Esophagus muscularis mucosa (tissue), 4 donors: Measurements from ENCODE around the gene GVQW3. TPM values are rescaled to one million over a fixed set of nuclear protein-coding genes. Genes with fewer than 3 reads are reported as not detected.
"Not testable (repeated sequence)": the region's sequence is repeated elsewhere in the genome, so short reads cannot be mapped to it uniquely, and the experiment has no call there.

Source experiments
- DNase-seq: peaks from one replicate; pipeline ENCODE4 v3.0.0-alpha.2; 2017; ENCODE audit errors: extremely low spot score
- H3K27ac ChIP-seq, 4 donors: fragments of 200-600 bp; sonication (generic); replicated peaks in 1 of 4; 1 replicate in 3 of 4; 2 replicates in 1 of 4; pipeline ENCODE4 v1.5.1; 2016 to 2019; ENCODE audit warnings: mild to moderate bottlenecking in 1 of 4
- H3K27me3 ChIP-seq, 4 donors: fragments of 200-600 bp; sonication (generic); one replicate each; pipeline versions ENCODE4 v1.5.1 to v1.6.0; 2016 to 2019
- H3K36me3 ChIP-seq, 4 donors: fragments of 200-600 bp; sonication (generic); one replicate each; pipeline ENCODE4 v1.5.1; 2016 to 2019
- H3K4me1 ChIP-seq, 4 donors: fragments of 200-600 bp; sonication (generic); one replicate each; pipeline ENCODE4 v1.5.1; 2016 to 2019
- H3K4me3 ChIP-seq, 4 donors: fragments of 200-600 bp; sonication (generic); 1 replicate in 2 of 4; 2 replicates in 2 of 4; pipeline ENCODE4 v1.5.1; 2016 to 2019; ENCODE audit warnings: mild to moderate bottlenecking in 4 of 4, moderate library complexity in 1 of 4
- H3K9me3 ChIP-seq, 4 donors: fragments of 200-600 bp; sonication (generic); 1 replicate in 3 of 4; 2 replicates in 1 of 4; pipeline ENCODE4 v1.5.1; 2016 to 2019
- EP300 ChIP-seq: sonication (generic); formaldehyde crosslinking; IDR thresholded peaks from one replicate; pipeline ENCODE4 v1.6.1; 2017; ENCODE audit warnings: antibody characterized with exemption
- POLR2A ChIP-seq: fragments of 450-650 bp; IDR thresholded peaks from one replicate; pipeline ENCODE4 v1.6.1; 2017; ENCODE audit warnings: antibody characterized with exemption, moderate library complexity, mild to moderate bottlenecking, low read depth
- POLR2AphosphoS5 ChIP-seq, 2 donors: sonication (generic); formaldehyde crosslinking; IDR thresholded peaks; one replicate each; pipeline ENCODE4 v1.6.1; 2017; ENCODE audit warnings: antibody characterized with exemption in 2 of 2
- WGBS: methylation state at CpG from one replicate; pipeline ENCODE4 v1.1.5; 2018; 5-methylcytosine and 5-hydroxymethylcytosine counted together
- intact Hi-C: fragments of 100-400 bp; cut with DNase I; formaldehyde crosslinking; loops from one replicate; pipeline ENCODE4 v1.15.1; 2023
- total RNA-seq, 4 donors: library from RNA; depleted of rRNA; stranded (reverse); fragments of >200 nt; gene quantifications; one replicate each; pipeline versions ENCODE4 v1.1.0 to v1.2.1, GENCODE V29; 2016
- TF ChIP-seq, protein P1 (sequence below), 3 experiments: fragments of 200-600 bp in 2 of 3; fragments of 450-650 bp in 1 of 3; sonication (generic) in 2 of 3; IDR thresholded peaks; one replicate each; pipeline ENCODE4 v1.5.1; 2017 to 2019; ENCODE audit warnings: antibody characterized with exemption in 3 of 3, mild to moderate bottlenecking in 2 of 3, moderate library complexity in 1 of 3

The GVQW3 gene
- total RNA-seq, 4 donors from 2014 or later: 0.50 to 1.6 (median 1.0) TPM

DNA sequence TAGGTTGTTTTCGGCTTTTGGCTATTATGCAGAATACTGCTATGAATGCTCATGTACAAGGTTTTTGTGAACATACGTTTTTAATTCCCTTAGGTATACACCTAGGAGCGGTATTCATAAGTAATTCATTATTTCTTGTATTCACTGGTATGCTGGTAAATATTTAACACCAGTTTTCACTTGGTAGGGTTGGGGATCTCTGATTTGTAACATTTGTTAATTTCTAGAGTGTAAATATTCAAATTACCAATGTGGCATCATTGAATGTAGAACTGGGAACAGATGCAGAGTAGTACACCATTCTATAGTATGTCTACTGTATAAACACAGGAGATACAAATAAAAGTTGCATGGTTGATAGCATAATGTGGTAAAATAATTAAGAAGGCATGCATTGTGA lies 16.3 kb downstream of the GVQW3 start:
- no peaks in the 10 kb centered on the region for H3K27me3 ChIP-seq
- TF ChIP-seq, protein P1, sequence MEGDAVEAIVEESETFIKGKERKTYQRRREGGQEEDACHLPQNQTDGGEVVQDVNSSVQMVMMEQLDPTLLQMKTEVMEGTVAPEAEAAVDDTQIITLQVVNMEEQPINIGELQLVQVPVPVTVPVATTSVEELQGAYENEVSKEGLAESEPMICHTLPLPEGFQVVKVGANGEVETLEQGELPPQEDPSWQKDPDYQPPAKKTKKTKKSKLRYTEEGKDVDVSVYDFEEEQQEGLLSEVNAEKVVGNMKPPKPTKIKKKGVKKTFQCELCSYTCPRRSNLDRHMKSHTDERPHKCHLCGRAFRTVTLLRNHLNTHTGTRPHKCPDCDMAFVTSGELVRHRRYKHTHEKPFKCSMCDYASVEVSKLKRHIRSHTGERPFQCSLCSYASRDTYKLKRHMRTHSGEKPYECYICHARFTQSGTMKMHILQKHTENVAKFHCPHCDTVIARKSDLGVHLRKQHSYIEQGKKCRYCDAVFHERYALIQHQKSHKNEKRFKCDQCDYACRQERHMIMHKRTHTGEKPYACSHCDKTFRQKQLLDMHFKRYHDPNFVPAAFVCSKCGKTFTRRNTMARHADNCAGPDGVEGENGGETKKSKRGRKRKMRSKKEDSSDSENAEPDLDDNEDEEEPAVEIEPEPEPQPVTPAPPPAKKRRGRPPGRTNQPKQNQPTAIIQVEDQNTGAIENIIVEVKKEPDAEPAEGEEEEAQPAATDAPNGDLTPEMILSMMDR (IDR thresholded peaks at IDR 0.05): no peak
- TF ChIP-seq POLR2A: no peak
- no peak for TF ChIP-seq POLR2AphosphoS5 (IDR thresholded peaks at IDR 0.05)
- TF ChIP-seq EP300: no peak
- no peak overlapping the region for H3K4me3 ChIP-seq
- H3K27ac ChIP-seq: no peak overlapping the region
- H3K9me3 ChIP-seq: no peaks in the 10 kb centered on the region
- no peak for DNase-seq
- intact Hi-C loops: no loop called here
- WGBS: 97% methylated on average over 3 of the region's 3 CpGs
- H3K36me3 ChIP-seq: no peaks in the 10 kb centered on the region
- H3K4me1 ChIP-seq: no peaks in the 10 kb centered on the region

DNA sequence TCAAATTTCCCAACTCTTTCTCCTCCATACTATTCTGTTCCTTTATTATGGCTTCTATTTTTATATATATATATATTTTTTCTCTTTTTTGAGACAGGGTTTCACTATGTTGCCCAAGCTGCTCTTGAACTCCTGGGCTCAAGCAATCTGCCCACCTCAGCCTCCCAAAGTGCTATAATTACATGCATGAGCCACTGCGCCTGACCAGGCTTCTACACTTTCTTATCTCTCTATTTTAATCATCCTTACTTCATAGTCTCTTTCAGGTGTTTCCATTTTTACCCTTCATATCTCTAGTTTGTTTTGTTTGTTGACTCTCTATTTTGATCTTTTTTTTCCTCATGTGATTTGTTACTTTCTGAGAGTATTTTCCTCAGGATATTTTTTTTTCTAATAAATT lies 19.8 kb downstream of the GVQW3 start:
- H3K9me3 ChIP-seq: no peaks in the 10 kb centered on the region
- DNase-seq: no peak
- no peak overlapping the region for H3K4me3 ChIP-seq
- intact Hi-C loops: no loop called here
- WGBS: 94% methylated on average over 1 of the region's 1 CpG
- no peaks in the 10 kb centered on the region for H3K27me3 ChIP-seq
- TF ChIP-seq EP300 (no peak), POLR2A (no peak), POLR2AphosphoS5 (IDR thresholded peaks at IDR 0.05) (no peak)
- TF ChIP-seq, protein P1 (IDR thresholded peaks at IDR 0.05): no peak
- no peaks in the 10 kb centered on the region for H3K36me3 ChIP-seq
- H3K27ac ChIP-seq: no peak overlapping the region
- no peaks in the 10 kb centered on the region for H3K4me1 ChIP-seq

DNA sequence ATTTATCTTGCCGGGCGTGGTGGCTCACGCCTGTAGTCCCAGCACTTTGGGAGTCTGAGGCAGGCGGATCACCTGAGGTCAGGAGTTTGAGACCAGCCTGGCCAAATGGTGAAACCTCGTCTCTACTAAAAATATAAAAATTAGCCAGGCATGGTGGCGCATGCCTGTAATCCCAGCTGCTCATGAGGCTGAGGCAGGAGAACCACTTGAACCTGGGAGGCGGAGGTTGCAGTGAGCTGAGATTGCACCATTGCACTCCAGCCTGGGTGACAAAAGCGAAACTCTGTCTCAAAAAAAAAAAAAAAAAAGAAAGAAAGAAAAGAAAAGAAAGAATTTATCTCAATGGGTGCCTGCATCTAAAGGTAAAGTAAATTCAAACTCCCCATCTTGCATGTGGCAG lies 20.4 kb downstream of the GVQW3 start:
- DNase-seq, H3K4me3 ChIP-seq, intact Hi-C loops, H3K4me1 ChIP-seq, H3K27me3 ChIP-seq, H3K36me3 ChIP-seq, H3K27ac ChIP-seq, H3K9me3 ChIP-seq: not testable (repeated sequence)
- 91% methylated on average over 8 of the region's 8 CpGs for WGBS

DNA sequence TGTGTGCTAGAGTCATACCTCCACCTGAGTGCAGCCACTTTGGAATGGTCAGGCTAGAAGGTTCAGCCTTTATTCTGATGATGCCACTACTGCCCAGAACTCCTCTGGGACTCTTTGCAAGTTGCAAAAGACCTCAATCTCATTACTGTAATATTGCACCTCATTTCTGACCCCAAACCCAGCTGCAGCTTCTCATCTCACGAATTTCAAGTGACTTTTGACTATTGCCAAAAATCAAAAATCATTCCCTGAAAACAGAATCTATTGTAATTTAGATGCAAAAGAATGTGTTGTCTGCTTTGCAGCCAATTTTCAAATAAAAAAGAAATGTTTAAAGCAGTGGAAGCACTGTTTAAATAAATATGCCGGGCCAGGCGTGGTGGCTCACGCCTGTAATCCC lies 25.2 kb downstream of the GVQW3 start:
- TF ChIP-seq POLR2A (no peak), EP300 (no peak), POLR2AphosphoS5 (IDR thresholded peaks at IDR 0.05) (no peak)
- TF ChIP-seq, protein P1 (IDR thresholded peaks at IDR 0.05): no peak
- WGBS: 88% methylated on average over 4 of the region's 4 CpGs
- H3K9me3 ChIP-seq: no peaks in the 10 kb centered on the region
- no peak overlapping the region for H3K4me3 ChIP-seq
- intact Hi-C loops: no loop called here
- H3K4me1 ChIP-seq: peaks cover 0 to 10% (median 1%) of the 10 kb centered on the region in 4 donors
- DNase-seq: no peak
- no peaks in the 10 kb centered on the region for H3K27me3 ChIP-seq
- no peak overlapping the region for H3K27ac ChIP-seq
- H3K36me3 ChIP-seq: no peaks in the 10 kb centered on the region

DNA sequence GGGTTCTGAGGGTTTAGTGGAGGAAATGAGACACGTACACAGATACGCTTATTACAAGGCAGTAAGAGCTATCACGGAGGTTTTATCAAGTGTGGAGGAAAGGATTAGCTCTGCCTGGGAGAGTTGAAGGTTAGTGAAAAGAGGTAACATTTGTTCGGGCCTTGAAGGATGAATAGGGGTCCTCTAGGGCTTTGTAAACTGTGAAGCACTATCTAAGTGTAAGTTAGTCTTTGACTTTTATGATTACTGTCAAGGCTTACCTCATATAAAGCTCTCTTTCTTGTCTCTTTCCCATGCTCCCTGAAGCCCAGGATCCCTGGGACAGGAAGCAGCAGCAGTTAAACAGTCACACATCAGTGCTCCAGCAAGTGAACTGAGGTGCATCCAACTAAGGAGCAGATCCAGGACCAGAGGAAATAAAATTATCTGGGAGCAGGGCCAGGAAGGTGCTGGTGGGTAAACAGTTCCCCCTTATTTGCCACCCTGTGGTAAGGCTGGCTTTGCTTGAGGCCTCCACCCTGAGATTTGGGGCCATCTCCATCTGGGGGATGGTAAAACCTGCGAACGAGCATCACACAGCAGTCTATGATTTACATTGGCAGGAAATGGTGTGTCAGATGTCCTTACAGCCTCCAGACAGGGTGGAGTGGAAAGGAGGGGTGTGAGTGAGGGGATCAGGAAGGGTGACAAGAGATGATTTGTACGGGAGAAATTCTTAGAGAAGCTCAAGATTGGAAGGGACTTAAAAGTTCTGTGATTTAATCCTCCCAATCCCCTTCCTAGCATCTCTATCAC lies 27.2 kb downstream of the GVQW3 start:
- Histone ChIP-seq H3K4me3 (no peak overlapping the region), H3K4me1 (peaks cover 0 to 10% (median 3%) of the 10 kb centered on the region in 4 donors), H3K27me3 (no peaks in the 10 kb centered on the region), H3K9me3 (no peaks in the 10 kb centered on the region), H3K27ac (no peak overlapping the region), H3K36me3 (no peaks in the 10 kb centered on the region)
- DNase-seq: no peak
- WGBS: 80% methylated on average over 7 of the region's 7 CpGs
- intact Hi-C loops: no loop called here
- TF ChIP-seq EP300: no peak
- TF ChIP-seq POLR2AphosphoS5 (IDR thresholded peaks at IDR 0.05): no peak
- TF ChIP-seq, protein P1 (IDR thresholded peaks at IDR 0.05): no peak
- TF ChIP-seq POLR2A: no peak
